HEK293T (cell line): Measurements from ENCODE around the gene OR2H2.

Experiments used
- CTCF ChIA-PET: fragments of 350-600 bp; formaldehyde crosslinking; extraction: SDS; loops from one replicate; lab custom pipeline; 2021; ENCODE audit warnings: antibody characterized with exemption, inconsistent platforms; lab: Yijun Ruan, JAX
- POLR2A ChIA-PET: fragments of 350-600 bp; formaldehyde crosslinking; extraction: SDS; loops from one replicate; lab custom pipeline; 2020; ENCODE audit warnings: antibody characterized with exemption, inconsistent platforms; lab: Yijun Ruan, JAX
- DNase-seq: peaks from one replicate; pipeline ENCODE4 v3.0.0; 2012; ENCODE audit warnings: mixed read lengths; ENCODE audit errors: extremely low spot score
- ARNT ChIP-seq: fragments of 450-650 bp; IDR thresholded peaks from 2 replicates; pipeline ENCODE4 v1.6.1; 2017; ENCODE audit warnings: mild to moderate bottlenecking
- BHLHE40 ChIP-seq: fragments of 450-650 bp; IDR thresholded peaks from 2 replicates; pipeline ENCODE4 v1.6.1; 2016; ENCODE audit warnings: mild to moderate bottlenecking, moderate library complexity, borderline replicate concordance
- CTBP1 ChIP-seq: fragments of 450-650 bp; IDR thresholded peaks from 2 replicates; pipeline ENCODE4 v1.6.1; 2016; ENCODE audit warnings: borderline replicate concordance
- ELF4 ChIP-seq: fragments of 450-650 bp; IDR thresholded peaks from 2 replicates; pipeline ENCODE4 v1.6.1; 2017; ENCODE audit warnings: antibody characterized with exemption
- FOXA1 ChIP-seq: fragments of 450-650 bp; IDR thresholded peaks from 2 replicates; pipeline ENCODE4 v1.6.1; 2016; ENCODE audit warnings: mild to moderate bottlenecking
- FOXK2 ChIP-seq: fragments of 450-650 bp; IDR thresholded peaks from 2 replicates; pipeline ENCODE4 v1.6.1; 2016; ENCODE audit warnings: mild to moderate bottlenecking
- FOXM1 ChIP-seq: fragments of 450-650 bp; IDR thresholded peaks from 2 replicates; pipeline ENCODE4 v1.6.1; 2017; ENCODE audit warnings: mild to moderate bottlenecking, borderline replicate concordance
- HDGF ChIP-seq: fragments of 450-650 bp; IDR thresholded peaks from 2 replicates; pipeline ENCODE4 v1.6.1; 2017; ENCODE audit warnings: antibody characterized with exemption, borderline replicate concordance
- L3MBTL2 ChIP-seq: fragments of 450-650 bp; conservative IDR thresholded peaks from 2 replicates; pipeline ENCODE4 v1.6.1; 2016; ENCODE audit warnings: mild to moderate bottlenecking
- LEF1 ChIP-seq: fragments of 450-650 bp; IDR thresholded peaks from 2 replicates; pipeline ENCODE4 v1.6.1; 2017; ENCODE audit warnings: mild to moderate bottlenecking, borderline replicate concordance
- NFRKB ChIP-seq: fragments of 450-650 bp; IDR thresholded peaks from 2 replicates; pipeline ENCODE4 v1.6.1; 2016; ENCODE audit warnings: mild to moderate bottlenecking, moderate library complexity
- PKNOX1 ChIP-seq: fragments of 450-650 bp; IDR thresholded peaks from 2 replicates; pipeline ENCODE4 v1.6.1; 2016
- SP1 ChIP-seq: fragments of 450-650 bp; IDR thresholded peaks from 2 replicates; pipeline ENCODE4 v1.6.1; 2017
- SUZ12 ChIP-seq: fragments of 450-650 bp; IDR thresholded peaks from 2 replicates; pipeline ENCODE4 v1.6.1; 2016; ENCODE audit warnings: mild to moderate bottlenecking
- TARDBP ChIP-seq: fragments of 450-650 bp; IDR thresholded peaks from 2 replicates; pipeline ENCODE4 v1.6.1; 2016
- ZNF384 ChIP-seq: fragments of 450-650 bp; IDR thresholded peaks from 2 replicates; pipeline ENCODE4 v1.6.1; 2016

The OR2H2 gene

GRCh38 chr6:29564875-29565274 is 20.0 kb upstream of the OR2H2 start:
- ChIA-PET CTCF (no interaction called here), POLR2A (interaction anchor here (0.6 kb wide), 2 partner anchors 10 to 1428 kb away, joined by 3 read pairs; no protein-coding TSS in a partner anchor)
- TF ChIP-seq SUZ12 (no peak), L3MBTL2 (no peak), SP1 (no peak), LEF1 (no peak), TARDBP (no peak), ZNF384 (no peak), FOXA1 (no peak), BHLHE40 (no peak), NFRKB (no peak), FOXK2 (no peak), PKNOX1 (no peak), CTBP1 (no peak), ELF4 (no peak), FOXM1 (no peak), HDGF (no peak), ARNT (no peak)
- no peak for DNase-seq

- TF ChIP-seq ARNT (no peak), HDGF (no peak), BHLHE40 (no peak)
- DNase-seq = no peak
- ChIA-PET POLR2A (no interaction called here), CTCF (no interaction called here)
Measured at GRCh38 chr6:29566856-29567255, 18.1 kb upstream of the OR2H2 start.

DNA sequence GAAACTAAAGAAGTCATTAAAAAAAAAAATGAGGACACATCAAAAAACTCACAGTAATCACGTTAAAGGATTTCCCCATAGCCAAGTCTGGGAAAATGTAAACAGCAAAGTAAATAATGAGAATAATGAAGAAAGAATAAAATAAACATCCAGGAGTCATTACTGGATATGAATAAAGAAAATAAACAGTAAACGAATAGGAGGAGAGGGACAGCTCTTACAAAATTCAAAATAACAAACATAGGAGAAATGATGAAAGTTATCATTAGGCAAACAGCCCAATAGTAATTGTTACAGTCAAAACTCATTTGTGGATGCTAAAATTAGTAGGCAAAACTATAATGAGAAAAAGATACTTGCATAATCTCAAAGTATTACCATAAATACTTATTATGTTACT is 17.4 kb upstream of the OR2H2 start:
- no peak for TF ChIP-seq SUZ12
- TF ChIP-seq CTBP1 = no peak
- TF ChIP-seq ARNT = no peak
- no peak for TF ChIP-seq ELF4
- no peak for TF ChIP-seq HDGF
- TF ChIP-seq LEF1 = no peak
- TF ChIP-seq L3MBTL2 = no peak
- no peak for TF ChIP-seq BHLHE40
- no peak for TF ChIP-seq TARDBP
- TF ChIP-seq NFRKB = no peak
- TF ChIP-seq FOXA1 = no peak
- ChIA-PET POLR2A (no interaction called here), CTCF (no interaction called here)
- no peak for DNase-seq

DNA sequence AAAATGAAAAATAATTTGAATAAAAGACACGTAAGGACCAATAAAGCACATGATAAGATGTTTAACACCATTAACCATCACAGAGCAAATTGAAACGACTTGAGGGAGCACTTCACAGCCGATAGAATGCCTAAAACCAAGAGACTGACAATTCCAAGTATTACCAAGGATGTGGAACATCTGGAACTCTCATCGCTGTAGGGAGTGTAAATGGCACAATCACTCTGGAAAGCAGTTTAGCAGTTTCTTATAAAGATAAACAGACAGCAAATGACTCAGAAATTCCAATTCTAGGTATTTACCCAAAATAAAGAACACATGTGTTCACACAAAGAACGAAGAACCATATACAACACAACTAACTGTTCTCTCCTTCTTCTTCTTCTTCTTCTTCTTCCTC is 16.9 kb upstream of the OR2H2 start:
- no peak for DNase-seq
- TF ChIP-seq NFRKB (no peak), FOXA1 (no peak), L3MBTL2 (no peak), SUZ12 (no peak), LEF1 (no peak), SP1 (no peak), PKNOX1 (no peak)
- CTCF ChIA-PET = no interaction called here
- POLR2A ChIA-PET = no interaction called here

- DNase-seq = no peak
- ChIA-PET POLR2A (no interaction called here), CTCF (no interaction called here)
- TF ChIP-seq PKNOX1 (no peak), L3MBTL2 (no peak), ELF4 (no peak), ZNF384 (no peak), BHLHE40 (no peak), CTBP1 (no peak), NFRKB (no peak), ARNT (no peak), SUZ12 (no peak), FOXK2 (no peak), FOXM1 (no peak), HDGF (no peak), FOXA1 (no peak), SP1 (no peak), TARDBP (no peak), LEF1 (no peak)
Measured at GRCh38 chr6:29576056-29576455, 8.9 kb upstream of the OR2H2 start.

- CTCF ChIA-PET = no interaction called here
- POLR2A ChIA-PET = no interaction called here
Measured at GRCh38 chr6:29577544-29577943, 7.4 kb upstream of the OR2H2 start.

GRCh38 chr6:29589423-29590048 is 4.6 kb downstream of the OR2H2 start:
- no peak for TF ChIP-seq SP1
- TF ChIP-seq HDGF = no peak
- no peak for TF ChIP-seq L3MBTL2
- no peak for TF ChIP-seq FOXM1
- no peak for TF ChIP-seq CTBP1
- TF ChIP-seq BHLHE40 = no peak
- TF ChIP-seq PKNOX1 = no peak
- no peak for TF ChIP-seq FOXA1
- DNase-seq = peak; percentile 57
- ChIA-PET CTCF (no interaction called here), POLR2A (interaction anchor here (1.0 kb wide), 1 partner anchor 604 kb away, joined by 3 read pairs; no protein-coding TSS in a partner anchor)

More at GRCh38 chr6:29577544-29577943, 7.4 kb upstream of the OR2H2 start:
- DNase-seq = no peak
- TF ChIP-seq SP1 = no peak
- no peak for TF ChIP-seq SUZ12
- no peak for TF ChIP-seq LEF1
- no peak for TF ChIP-seq FOXA1
